Lower leg skin (tissue), 4 donors: ENCODE data around the gene MPV17. TPM values are rescaled to one million over a fixed set of nuclear protein-coding genes. Genes with fewer than 3 reads are reported as not detected.
"Not testable (repeated sequence)": the region's sequence is repeated elsewhere in the genome, so short reads cannot be mapped to it uniquely, and the experiment has no call there.

Experiments
- DNase-seq, 2 donors: peaks; one replicate each; pipeline ENCODE4 v3.0.0-alpha.2; 2019; ENCODE audit warnings: low spot score in 2 of 2
- H3K4me3 ChIP-seq: fragments of 200-600 bp; sonication (generic); 2 replicates; pipeline ENCODE4 v1.5.1; 2017; ENCODE audit warnings: mild to moderate bottlenecking, low read depth; ENCODE audit not compliant: poor library complexity, severe bottlenecking
- POLR2A ChIP-seq, 2 donors: fragments of 450-650 bp; IDR thresholded peaks; one replicate each; pipeline ENCODE4 v1.6.1; 2016 to 2017; ENCODE audit warnings: antibody characterized with exemption in 2 of 2, mild to moderate bottlenecking in 1 of 2, moderate library complexity in 1 of 2
- WGBS, 2 donors: methylation state at CpG; one replicate each; pipeline ENCODE4 v1.1.5; 2018; 5-methylcytosine and 5-hydroxymethylcytosine counted together
- intact Hi-C: fragments of 100-400 bp; cut with DNase I; formaldehyde crosslinking; loops from one replicate; pipeline ENCODE4 v1.15.0; 2023; ENCODE audit warnings: low total_unique reads
- total RNA-seq, 4 donors: library from RNA; depleted of rRNA; stranded (reverse); fragments of >200 nt; gene quantifications; one replicate each; pipeline ENCODE4 v1.1.0, GENCODE V29; 2016
- TF ChIP-seq, protein P1 (sequence below), 3 donors: fragments of 450-650 bp; IDR thresholded peaks; one replicate each; pipeline ENCODE4 v1.5.1; 2016; ENCODE audit warnings: antibody characterized with exemption in 3 of 3, mild to moderate bottlenecking in 3 of 3, moderate library complexity in 2 of 3

The MPV17 gene
- total RNA-seq, 4 donors from 2014 or later, result 27.2 to 44.8 (median 37.0) TPM

DNA sequence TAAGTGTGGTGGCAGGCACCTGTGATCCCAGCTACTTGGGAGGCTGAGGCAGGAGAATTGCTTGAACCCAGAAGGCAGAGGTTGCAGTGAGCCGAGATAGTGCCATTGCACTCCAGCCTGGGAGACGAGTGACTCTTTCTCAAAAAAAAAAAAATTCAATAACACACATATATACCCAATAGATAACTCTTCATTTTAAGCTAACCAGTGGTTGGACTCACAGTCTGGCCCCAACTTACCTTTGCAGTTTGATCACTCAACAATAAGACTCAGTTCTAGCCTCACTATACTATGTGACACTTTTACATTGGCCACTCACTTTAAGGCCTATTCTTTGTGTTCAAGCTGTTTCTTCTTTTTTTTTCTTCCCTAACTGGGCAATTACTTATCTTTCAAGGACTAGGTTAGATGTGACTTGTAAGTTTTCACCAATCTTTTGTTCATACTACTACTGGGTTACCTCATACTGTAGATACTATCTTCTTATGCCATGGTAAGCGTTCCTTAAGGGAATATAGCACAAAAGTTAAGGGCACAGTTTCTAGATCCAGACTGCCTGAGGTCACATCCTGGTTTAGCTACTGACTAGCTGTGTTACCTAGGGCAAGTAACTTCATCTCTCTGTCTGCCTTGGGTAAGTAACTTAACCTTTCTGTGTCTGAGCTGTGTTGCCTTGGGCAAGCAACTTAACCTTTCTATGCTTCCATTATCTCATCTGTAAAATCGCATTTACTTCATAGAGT, 40.0 kb upstream of the MPV17 start:
- intact Hi-C loops, result no loop called here
- no peak for DNase-seq
- no peak overlapping the region for H3K4me3 ChIP-seq
- 82 to 90% methylated on average over 4 of the region's 4 CpGs for WGBS, 2 donors
- TF ChIP-seq POLR2A (IDR thresholded peaks at IDR 0.05), result no peak
- TF ChIP-seq, protein P1, sequence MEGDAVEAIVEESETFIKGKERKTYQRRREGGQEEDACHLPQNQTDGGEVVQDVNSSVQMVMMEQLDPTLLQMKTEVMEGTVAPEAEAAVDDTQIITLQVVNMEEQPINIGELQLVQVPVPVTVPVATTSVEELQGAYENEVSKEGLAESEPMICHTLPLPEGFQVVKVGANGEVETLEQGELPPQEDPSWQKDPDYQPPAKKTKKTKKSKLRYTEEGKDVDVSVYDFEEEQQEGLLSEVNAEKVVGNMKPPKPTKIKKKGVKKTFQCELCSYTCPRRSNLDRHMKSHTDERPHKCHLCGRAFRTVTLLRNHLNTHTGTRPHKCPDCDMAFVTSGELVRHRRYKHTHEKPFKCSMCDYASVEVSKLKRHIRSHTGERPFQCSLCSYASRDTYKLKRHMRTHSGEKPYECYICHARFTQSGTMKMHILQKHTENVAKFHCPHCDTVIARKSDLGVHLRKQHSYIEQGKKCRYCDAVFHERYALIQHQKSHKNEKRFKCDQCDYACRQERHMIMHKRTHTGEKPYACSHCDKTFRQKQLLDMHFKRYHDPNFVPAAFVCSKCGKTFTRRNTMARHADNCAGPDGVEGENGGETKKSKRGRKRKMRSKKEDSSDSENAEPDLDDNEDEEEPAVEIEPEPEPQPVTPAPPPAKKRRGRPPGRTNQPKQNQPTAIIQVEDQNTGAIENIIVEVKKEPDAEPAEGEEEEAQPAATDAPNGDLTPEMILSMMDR (IDR thresholded peaks at IDR 0.05), result no peak

DNA sequence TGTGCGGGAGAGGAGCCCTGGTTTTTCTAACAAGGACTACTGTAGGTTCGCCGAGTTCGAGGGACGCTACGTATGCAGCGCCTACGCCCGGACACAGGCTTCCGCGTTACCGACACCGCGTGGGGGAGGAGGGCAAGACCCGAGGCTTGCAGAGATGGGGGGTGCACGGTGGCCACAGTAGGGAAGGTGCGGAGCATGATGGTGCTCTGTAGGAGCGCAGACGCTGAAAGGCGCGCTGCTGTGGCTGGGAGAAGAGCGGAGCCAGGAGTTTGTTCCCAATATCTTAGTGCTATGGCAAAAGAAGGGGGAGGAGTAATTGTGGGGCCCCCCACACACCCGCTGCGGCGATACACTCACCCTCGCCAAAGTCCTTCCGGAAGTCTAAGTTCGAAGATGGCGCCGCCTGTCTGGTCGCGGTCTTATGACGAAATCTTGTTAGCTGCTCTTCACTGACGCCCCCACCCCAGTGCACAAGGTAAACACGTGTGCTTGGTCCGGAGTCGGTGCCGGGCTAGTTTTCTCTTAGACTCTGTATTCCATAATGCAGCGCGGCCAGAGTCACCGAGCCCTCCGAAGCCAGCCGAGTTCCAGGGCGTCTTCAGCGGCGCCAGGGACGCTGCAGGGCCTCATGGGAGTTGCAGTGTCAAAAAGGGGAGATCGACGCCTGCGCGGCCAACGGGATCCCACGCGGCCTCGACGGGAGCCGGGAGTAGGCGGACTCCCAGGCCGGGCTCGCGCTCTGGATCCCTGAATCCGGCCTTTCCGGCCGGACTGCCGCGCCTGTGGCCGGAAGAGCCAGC, 33.7 kb upstream of the MPV17 start, which contains the start of gene GTF3C2:
Gene GTF3C2 (minus strand): TSS at position 383 of the 800 bp plus-strand sequence. CDS start 13,210 bp downstream, outside the sequence.
- H3K4me3 ChIP-seq, result peak within 1 kb of the TSS; percentile 81
- whole genome bisulfite sequencing, 2 donors, result 0% methylated on average over 37 to 64 of the region's 67 CpGs
- TF ChIP-seq, protein P1 (IDR thresholded peaks at IDR 0.05), result peak in 1 of 3 donors; percentile 1
- TF ChIP-seq POLR2A (IDR thresholded peaks at IDR 0.05), result no peak
- intact Hi-C loops, result no loop called here
- DNase-seq, result peak; percentile 94 to 99

DNA sequence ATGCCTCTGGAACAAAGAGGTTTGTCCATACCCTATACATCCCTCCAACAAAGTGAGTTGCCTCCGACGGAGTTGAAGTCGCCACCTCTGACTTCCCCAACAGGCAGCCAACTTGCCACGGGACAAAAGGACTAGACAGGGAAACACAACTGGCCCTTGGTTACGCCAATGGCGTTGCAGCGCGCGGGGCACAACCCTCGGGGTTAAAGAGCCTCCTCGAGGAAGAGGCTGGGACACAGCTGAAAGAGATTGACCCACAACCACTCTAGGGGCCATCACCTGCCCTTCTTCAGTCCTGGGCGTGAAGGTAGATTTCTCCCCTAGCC, 33.1 kb upstream of the MPV17 start:
- TF ChIP-seq, protein P1 (IDR thresholded peaks at IDR 0.05), result no peak
- no peak for TF ChIP-seq POLR2A (IDR thresholded peaks at IDR 0.05)
- 0% methylated on average over 12 of the region's 12 CpGs for WGBS, 2 donors
- intact Hi-C loops, result no loop called here

DNA sequence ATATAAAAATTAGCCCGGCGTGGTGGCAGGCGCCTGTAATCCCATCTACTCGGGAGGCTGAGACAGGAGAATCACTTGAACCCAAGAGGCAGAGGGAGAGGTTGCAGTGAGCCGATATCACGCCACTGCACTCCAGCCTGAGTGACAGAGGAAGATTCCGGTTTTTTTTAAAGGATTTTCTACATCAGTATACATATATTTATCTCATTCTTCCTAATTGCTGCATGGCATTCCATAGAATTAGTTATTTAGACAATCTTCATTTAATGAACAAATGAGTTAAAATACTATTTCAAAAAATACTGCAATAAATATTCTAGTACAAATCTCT, 31.7 kb upstream of the MPV17 start:
- 88 to 91% methylated on average over 7 of the region's 7 CpGs for WGBS, 2 donors

More for the DNA sequence above, 33.1 kb upstream of the MPV17 start:
- H3K4me3 ChIP-seq, result peak overlapping the region; percentile 81
- peak; percentile 26 to 87 for DNase-seq

DNA sequence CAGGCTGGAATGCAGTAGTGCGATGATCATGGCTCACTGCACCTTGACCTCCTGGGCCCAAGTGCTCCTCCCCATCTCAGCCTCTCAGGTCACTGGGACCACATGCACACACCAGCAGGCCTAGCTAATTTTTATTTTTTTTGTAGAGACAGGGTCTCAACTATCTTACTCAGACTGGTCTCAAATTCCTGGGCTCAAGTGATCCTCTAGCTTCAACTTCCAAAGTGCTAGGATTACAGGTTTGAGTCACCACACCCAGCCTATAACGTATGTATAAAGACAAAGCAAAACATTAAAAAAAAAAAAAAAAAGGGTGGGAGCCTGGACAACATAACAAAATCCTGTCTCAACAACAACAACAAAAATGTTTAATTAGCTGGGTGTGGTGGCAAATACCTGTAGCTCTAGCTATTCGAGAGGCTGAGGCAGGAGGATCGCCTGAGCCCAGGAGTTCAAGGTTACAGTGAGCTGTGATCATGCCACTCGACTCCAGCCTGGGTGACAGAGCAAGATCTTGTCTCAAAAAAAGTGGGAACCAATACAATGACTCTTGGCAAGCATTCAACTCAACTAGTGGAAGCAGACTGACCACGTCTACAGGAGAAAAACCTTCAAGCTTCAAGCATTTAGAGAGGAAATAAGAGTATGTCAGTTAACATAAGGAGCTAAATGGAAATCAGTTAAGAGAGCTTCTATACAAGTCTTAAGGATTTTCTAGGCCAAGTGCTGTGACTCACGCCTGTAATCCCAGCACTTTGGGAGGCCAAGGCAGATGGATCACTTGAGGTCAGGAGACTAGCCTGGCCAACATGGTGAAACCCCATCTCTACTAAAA, 31.1 kb upstream of the MPV17 start:
- DNase-seq, result no peak
- TF ChIP-seq POLR2A (IDR thresholded peaks at IDR 0.05), result no peak
- TF ChIP-seq, protein P1 (IDR thresholded peaks at IDR 0.05), result no peak
- H3K4me3 ChIP-seq, result no peak overlapping the region
- WGBS, 2 donors, result 68 to 75% methylated on average over 7 of the region's 7 CpGs
- intact Hi-C loops, result no loop called here

More for the DNA sequence above, 31.7 kb upstream of the MPV17 start:
- intact Hi-C loops, result no loop called here
- TF ChIP-seq, protein P1 (IDR thresholded peaks at IDR 0.05), result no peak
- no peak for TF ChIP-seq POLR2A (IDR thresholded peaks at IDR 0.05)
- no peak for DNase-seq
- H3K4me3 ChIP-seq, result no peak overlapping the region

DNA sequence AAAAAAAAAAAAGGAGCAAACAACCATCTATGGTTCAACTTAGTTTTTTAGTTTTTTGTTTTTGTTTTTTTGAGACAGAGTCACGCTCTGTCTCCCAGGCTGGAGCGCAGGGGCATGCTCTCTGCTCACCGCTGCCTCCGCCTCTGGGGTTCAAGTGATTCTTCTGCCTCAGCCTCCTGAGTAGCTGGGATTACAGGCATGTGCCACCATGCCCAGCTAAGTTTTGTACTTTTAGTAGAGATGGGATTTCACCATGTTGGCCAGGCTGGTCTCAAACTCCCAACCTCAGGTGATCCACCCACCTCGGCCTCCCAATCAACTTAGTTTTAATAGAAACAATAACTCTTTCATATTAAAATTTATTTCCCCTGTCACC, 30.5 kb upstream of the MPV17 start:
- DNase-seq, result not testable (repeated sequence)
- WGBS, 2 donors, result 96% methylated on average over 5 of the region's 5 CpGs

More for the DNA sequence above, 30.5 kb upstream of the MPV17 start:
- intact Hi-C loops, H3K4me3 ChIP-seq: not testable (repeated sequence)
